HuH-7.5 (cell line): ENCODE data around the gene GYPB.
"Not testable (repeated sequence)": the region's sequence is repeated elsewhere in the genome, so short reads cannot be mapped to it uniquely, and the experiment has no call there.

ENCODE experiments used
- DNase-seq: peaks from one replicate; pipeline ENCODE4 v3.0.0; 2011; ENCODE audit warnings: low spot score

GYPB gene

GRCh38 chr4:144014808-144015207 lies 4.4 kb downstream of the GYPB start:
- no peak for DNase-seq

GRCh38 chr4:144008602-144009001 lies 10.6 kb downstream of the GYPB start:
- not testable (repeated sequence) for DNase-seq

- DNase-seq: not testable (repeated sequence)
These were observed 11.2 kb downstream of the GYPB start for GRCh38 chr4:144007960-144008359.

- DNase-seq: not testable (repeated sequence)
These were observed 12.9 kb downstream of the GYPB start for GRCh38 chr4:144006200-144006803.

GRCh38 chr4:144005558-144005953 lies 13.6 kb downstream of the GYPB start:
- DNase-seq: not testable (repeated sequence)

- not testable (repeated sequence) for DNase-seq
These were observed 14.2 kb downstream of the GYPB start for GRCh38 chr4:144004868-144005557.

GRCh38 chr4:144003890-144004265 lies 15.3 kb downstream of the GYPB start:
- DNase-seq: not testable (repeated sequence)

- not testable (repeated sequence) for DNase-seq
These were observed 15.8 kb downstream of the GYPB start for GRCh38 chr4:144003205-144003889.

- not testable (repeated sequence) for DNase-seq
These were observed 18.7 kb downstream of the GYPB start for GRCh38 chr4:144000331-144000995.

- DNase-seq: not testable (repeated sequence)
These were observed 23.0 kb downstream of the GYPB start for GRCh38 chr4:143996193-143996592.

- DNase-seq: not testable (repeated sequence)
These were observed 27.4 kb downstream of the GYPB start for GRCh38 chr4:143991761-143992160.

GRCh38 chr4:143990717-143991116 lies 28.5 kb downstream of the GYPB start:
- not testable (repeated sequence) for DNase-seq

- DNase-seq: no peak
These were observed 33.0 kb downstream of the GYPB start for GRCh38 chr4:143986180-143986579.

- DNase-seq: not testable (repeated sequence)
These were observed 38.4 kb downstream of the GYPB start for GRCh38 chr4:143980776-143981175.

- DNase-seq: not testable (repeated sequence)
These were observed 43.7 kb downstream of the GYPB start for GRCh38 chr4:143975527-143975926.

- DNase-seq: not testable (repeated sequence)
These were observed 45.2 kb downstream of the GYPB start for GRCh38 chr4:143974021-143974420.

GRCh38 chr4:143961075-143961474 lies 58.1 kb downstream of the GYPB start:
- DNase-seq: no peak

GRCh38 chr4:143955306-143955705 lies 63.9 kb downstream of the GYPB start:
- not testable (repeated sequence) for DNase-seq

- not testable (repeated sequence) for DNase-seq
These were observed 67.7 kb downstream of the GYPB start for GRCh38 chr4:143951458-143951972.

- not testable (repeated sequence) for DNase-seq
These were observed 68.2 kb downstream of the GYPB start for GRCh38 chr4:143950967-143951366.

GRCh38 chr4:143950185-143950584 lies 69.0 kb downstream of the GYPB start:
- not testable (repeated sequence) for DNase-seq

- not testable (repeated sequence) for DNase-seq
These were observed 71.7 kb downstream of the GYPB start for GRCh38 chr4:143947493-143947892.
